Right atrium auricular region (tissue), 2 donors: ENCODE results near the gene CD3D. TPM values are rescaled to one million over a fixed set of nuclear protein-coding genes. Genes with fewer than 3 reads are reported as not detected.

Experiments
- DNase-seq: peaks from one replicate; pipeline ENCODE4 v3.0.0-alpha.2; 2019; ENCODE audit warnings: low spot score
- H3K27ac ChIP-seq, 2 donors: fragments of 200-600 bp; sonication (generic); 1 replicate in 1 of 2; 2 replicates in 1 of 2; pipeline ENCODE4 v1.5.1; 2016 to 2019
- H3K27me3 ChIP-seq, 2 donors: fragments of 200-600 bp; sonication (generic); one replicate each; pipeline versions ENCODE4 v1.5.1 to v1.6.0; 2017 to 2019
- H3K36me3 ChIP-seq: fragments of 200-600 bp; sonication (generic); one replicate; pipeline ENCODE4 v1.5.1; 2016
- H3K4me1 ChIP-seq, 2 donors: fragments of 200-600 bp; sonication (generic); one replicate each; pipeline versions ENCODE4 v1.5.1 to v1.6.0; 2017 to 2019
- H3K4me3 ChIP-seq, 2 donors: fragments of 200-600 bp; sonication (generic); 1 replicate in 1 of 2; 2 replicates in 1 of 2; pipeline ENCODE4 v1.5.1; 2017 to 2019; ENCODE audit warnings: mild to moderate bottlenecking in 1 of 2, moderate library complexity in 1 of 2
- H3K9me3 ChIP-seq, 2 donors: fragments of 200-600 bp; sonication (generic); one replicate each; pipeline ENCODE4 v1.5.1; 2019
- total RNA-seq, 2 donors: library from RNA; depleted of rRNA; stranded (reverse); fragments of >200 nt; gene quantifications; one replicate each; pipeline ENCODE4 v1.1.0, GENCODE V29; 2016
- TF ChIP-seq, protein P1 (sequence below), 2 donors: fragments of 200-600 bp; sonication (generic); IDR thresholded peaks; one replicate each; pipeline ENCODE4 v1.5.1; 2019; ENCODE audit warnings: antibody characterized with exemption in 2 of 2

CD3D gene
- total RNA-seq, 2 donors from 2014 or later: 1.5 TPM; not detected in 1

DNA sequence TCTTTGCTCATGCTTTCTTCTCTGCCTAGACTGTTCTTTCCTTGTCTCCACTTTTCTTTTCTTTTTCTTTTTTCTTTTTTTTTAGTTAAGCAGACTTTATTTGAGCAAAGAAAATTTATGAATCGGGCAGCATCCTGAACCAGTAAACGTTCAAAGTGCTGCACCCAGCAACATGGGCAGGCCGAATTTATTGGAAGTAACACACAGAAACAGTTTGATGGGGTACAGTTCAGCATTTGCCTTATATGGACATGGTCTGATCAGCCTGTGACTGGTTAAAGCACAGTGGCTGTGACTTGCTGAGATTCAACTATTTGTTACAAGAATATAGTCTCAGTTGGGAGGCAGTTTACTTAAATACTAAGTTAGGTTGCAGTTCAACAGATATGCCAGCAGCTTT, 22.0 kb downstream of the CD3D start:
- DNase-seq: no peak
- H3K36me3 ChIP-seq: no peaks in the 10 kb centered on the region
- TF ChIP-seq, protein P1, sequence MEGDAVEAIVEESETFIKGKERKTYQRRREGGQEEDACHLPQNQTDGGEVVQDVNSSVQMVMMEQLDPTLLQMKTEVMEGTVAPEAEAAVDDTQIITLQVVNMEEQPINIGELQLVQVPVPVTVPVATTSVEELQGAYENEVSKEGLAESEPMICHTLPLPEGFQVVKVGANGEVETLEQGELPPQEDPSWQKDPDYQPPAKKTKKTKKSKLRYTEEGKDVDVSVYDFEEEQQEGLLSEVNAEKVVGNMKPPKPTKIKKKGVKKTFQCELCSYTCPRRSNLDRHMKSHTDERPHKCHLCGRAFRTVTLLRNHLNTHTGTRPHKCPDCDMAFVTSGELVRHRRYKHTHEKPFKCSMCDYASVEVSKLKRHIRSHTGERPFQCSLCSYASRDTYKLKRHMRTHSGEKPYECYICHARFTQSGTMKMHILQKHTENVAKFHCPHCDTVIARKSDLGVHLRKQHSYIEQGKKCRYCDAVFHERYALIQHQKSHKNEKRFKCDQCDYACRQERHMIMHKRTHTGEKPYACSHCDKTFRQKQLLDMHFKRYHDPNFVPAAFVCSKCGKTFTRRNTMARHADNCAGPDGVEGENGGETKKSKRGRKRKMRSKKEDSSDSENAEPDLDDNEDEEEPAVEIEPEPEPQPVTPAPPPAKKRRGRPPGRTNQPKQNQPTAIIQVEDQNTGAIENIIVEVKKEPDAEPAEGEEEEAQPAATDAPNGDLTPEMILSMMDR (IDR thresholded peaks at IDR 0.05): no peak
- H3K27ac ChIP-seq: no peak overlapping the region
- no peaks in the 10 kb centered on the region for H3K27me3 ChIP-seq
- H3K4me3 ChIP-seq: no peak overlapping the region
- H3K9me3 ChIP-seq: no peaks in the 10 kb centered on the region
- peaks cover 0 to 9% of the 10 kb centered on the region in 2 donors for H3K4me1 ChIP-seq

DNA sequence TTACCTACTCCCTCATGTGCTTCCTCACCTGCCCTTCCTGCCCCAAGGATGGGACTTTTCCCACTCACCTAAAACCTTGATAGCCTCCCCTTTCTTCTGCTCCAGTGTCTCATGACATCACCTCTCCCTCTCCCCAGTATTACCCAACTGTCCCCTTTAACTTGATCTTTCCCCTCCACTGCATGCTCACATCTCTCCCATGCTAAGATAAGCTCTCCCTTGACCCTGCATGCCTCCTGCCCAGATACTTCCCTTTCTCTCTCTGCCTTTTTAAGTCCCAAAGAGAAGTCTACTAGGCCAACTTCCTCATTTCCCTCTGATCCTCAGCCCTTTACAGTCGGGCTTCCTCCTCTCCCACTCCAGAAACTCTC, 23.2 kb downstream of the CD3D start:
- TF ChIP-seq, protein P1 (IDR thresholded peaks at IDR 0.05): no peak
- Histone ChIP-seq H3K36me3 (no peaks in the 10 kb centered on the region), H3K27ac (no peak overlapping the region), H3K27me3 (no peaks in the 10 kb centered on the region), H3K4me1 (peaks cover 0 to 9% of the 10 kb centered on the region in 2 donors), H3K9me3 (no peaks in the 10 kb centered on the region), H3K4me3 (no peak overlapping the region)
- DNase-seq: no peak

DNA sequence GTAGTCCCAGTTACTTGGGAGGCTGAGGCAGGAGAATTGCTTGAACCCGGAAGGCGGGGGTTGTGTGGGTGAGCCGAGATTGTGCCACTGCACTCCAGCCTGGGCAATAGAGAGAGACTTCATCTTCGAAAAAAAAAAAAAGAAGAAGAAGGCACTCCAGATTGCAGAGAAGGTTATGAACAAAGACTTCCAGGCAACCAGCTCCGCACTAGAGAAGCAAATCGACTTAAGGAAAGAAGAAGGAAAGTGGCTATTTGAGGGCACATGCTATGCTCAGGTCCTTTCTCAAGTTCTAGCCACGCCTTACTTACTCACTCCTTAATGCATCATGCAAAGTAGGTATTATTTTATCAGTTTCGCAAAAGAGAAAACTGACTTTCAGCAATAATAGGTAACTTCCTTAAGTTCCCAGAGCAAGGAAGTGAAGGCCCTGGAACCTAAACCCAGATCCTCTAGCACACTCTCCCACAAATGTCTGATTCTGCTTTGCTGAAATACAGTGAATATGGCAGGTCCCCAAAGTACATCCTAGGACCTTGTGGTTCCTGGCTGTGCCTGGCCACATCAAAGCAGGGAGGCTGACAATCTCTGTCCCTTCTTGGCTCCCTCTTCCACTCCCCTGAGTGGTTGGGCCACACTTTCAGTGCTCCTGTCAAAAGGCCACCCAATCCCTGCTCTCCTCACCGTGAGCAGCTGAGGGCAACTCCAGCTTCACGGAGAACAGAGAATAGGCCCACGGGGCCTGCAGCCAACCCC, 23.7 kb downstream of the CD3D start:
- Histone ChIP-seq H3K9me3 (no peaks in the 10 kb centered on the region), H3K4me1 (peaks cover 0 to 9% of the 10 kb centered on the region in 2 donors), H3K4me3 (no peak overlapping the region), H3K27me3 (no peaks in the 10 kb centered on the region), H3K36me3 (no peaks in the 10 kb centered on the region), H3K27ac (no peak overlapping the region)
- TF ChIP-seq, protein P1 (IDR thresholded peaks at IDR 0.05): no peak
- DNase-seq: no peak

DNA sequence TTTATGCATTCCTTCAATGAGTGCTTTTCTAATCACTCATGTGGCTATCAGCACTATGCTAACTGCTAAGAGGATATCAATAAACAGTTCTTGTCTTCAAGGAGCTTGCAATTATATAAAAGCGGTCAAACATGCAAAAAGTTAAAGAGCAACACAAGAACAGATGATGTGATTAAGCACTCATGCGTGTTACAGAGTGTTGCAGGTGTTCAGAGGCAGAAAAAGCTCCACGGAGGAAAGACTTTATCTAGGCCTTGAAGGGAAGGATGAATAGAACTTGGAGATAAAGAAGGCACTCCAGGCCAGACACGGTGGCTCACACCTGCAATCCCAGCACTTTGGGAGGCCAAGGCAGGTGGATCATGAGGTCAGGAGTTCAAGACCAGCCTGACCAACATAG, 24.4 kb downstream of the CD3D start:
- H3K4me1 ChIP-seq: peaks cover 0 to 9% of the 10 kb centered on the region in 2 donors
- H3K27ac ChIP-seq: no peak overlapping the region
- DNase-seq: no peak
- TF ChIP-seq, protein P1 (IDR thresholded peaks at IDR 0.05): no peak
- no peak overlapping the region for H3K4me3 ChIP-seq
- H3K27me3 ChIP-seq: no peaks in the 10 kb centered on the region
- no peaks in the 10 kb centered on the region for H3K9me3 ChIP-seq
- H3K36me3 ChIP-seq: no peaks in the 10 kb centered on the region

DNA sequence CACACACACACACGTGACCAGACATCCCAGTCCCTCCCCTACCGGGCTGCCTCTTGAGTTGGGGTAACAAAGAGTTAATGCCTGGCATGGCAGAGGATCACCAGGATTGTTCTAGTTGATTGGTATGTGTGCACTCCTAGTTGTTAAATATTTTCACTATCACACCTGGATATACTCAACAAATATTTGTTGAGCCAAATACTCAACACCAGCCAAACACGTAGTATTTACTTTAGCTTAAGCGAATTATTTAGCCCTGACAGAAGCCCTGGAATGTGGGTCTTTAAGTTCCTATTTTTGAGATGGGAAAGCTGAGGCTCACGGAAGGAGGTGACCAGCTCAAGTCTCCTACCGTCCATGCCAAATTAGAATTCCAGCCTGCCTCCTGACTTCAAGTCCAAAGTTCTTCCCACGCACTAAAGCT, 27.5 kb downstream of the CD3D start:
- Histone ChIP-seq H3K4me3 (no peak overlapping the region), H3K9me3 (no peaks in the 10 kb centered on the region), H3K36me3 (no peaks in the 10 kb centered on the region), H3K27me3 (no peaks in the 10 kb centered on the region), H3K27ac (no peak overlapping the region), H3K4me1 (peaks cover 0 to 9% of the 10 kb centered on the region in 2 donors)
- no peak for DNase-seq
- TF ChIP-seq, protein P1 (IDR thresholded peaks at IDR 0.05): no peak

DNA sequence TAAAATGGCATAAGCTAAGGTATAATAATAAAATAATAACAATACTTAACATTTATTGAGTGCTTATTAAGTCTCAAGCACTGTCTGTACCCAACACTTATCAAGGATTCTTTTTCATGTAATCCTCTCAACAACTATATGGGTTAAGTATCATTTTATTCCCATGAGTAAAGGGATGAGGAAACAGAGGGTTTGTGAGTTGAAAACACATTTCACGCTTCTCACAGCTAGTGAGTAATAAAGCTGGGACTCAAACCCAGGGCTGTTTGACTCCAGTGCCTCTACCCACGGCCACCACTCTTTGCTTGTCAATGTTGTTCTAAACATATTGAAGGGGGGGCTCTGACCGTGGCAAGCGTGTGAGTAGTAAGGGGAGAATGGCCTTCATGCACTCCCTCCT, 29.3 kb downstream of the CD3D start:
- no peaks in the 10 kb centered on the region for H3K9me3 ChIP-seq
- no peak for DNase-seq
- H3K36me3 ChIP-seq: no peaks in the 10 kb centered on the region
- peaks cover 0 to 9% of the 10 kb centered on the region in 2 donors for H3K4me1 ChIP-seq
- no peaks in the 10 kb centered on the region for H3K27me3 ChIP-seq
- no peak overlapping the region for H3K4me3 ChIP-seq
- no peak overlapping the region for H3K27ac ChIP-seq
- TF ChIP-seq, protein P1 (IDR thresholded peaks at IDR 0.05): no peak
